Esophagus squamous epithelium (tissue), 4 donors: ENCODE results near the gene OVCA2.

Source experiments
- CTCF ChIP-seq, 6 experiments: fragments of 450-650 bp in 4 of 6; fragments of 200-600 bp in 2 of 6; sonication (generic) in 2 of 6; IDR thresholded peaks; one replicate each; pipeline ENCODE4 v1.5.1; 2016 to 2019; ENCODE audit warnings: antibody characterized with exemption in 6 of 6, mild to moderate bottlenecking in 4 of 6, moderate library complexity in 4 of 6
- POLR2A ChIP-seq, 4 donors: fragments of 450-650 bp; IDR thresholded peaks; one replicate each; pipeline ENCODE4 v1.6.1; 2017; ENCODE audit warnings: antibody characterized with exemption in 4 of 4, mild to moderate bottlenecking in 4 of 4, moderate library complexity in 3 of 4

- TF ChIP-seq POLR2A (IDR thresholded peaks at IDR 0.05) (no peak), CTCF (IDR thresholded peaks at IDR 0.05) (no peak)
Measured at GRCh38 chr17:2074919-2075318, 33.1 kb downstream of the OVCA2 start.
